OCI-LY1 (cell line): ENCODE data around the gene SEMA4F.

ENCODE experiments used
- CTCF ChIP-seq: fragments of 200-600 bp; sonication (generic), shearing (Covaris generic); IDR thresholded peaks from 2 replicates; pipeline ENCODE4 v1.5.1; 2017; ENCODE audit warnings: mild to moderate bottlenecking, antibody characterized with exemption, low read length, moderate library complexity, mixed read lengths
- EZH2 ChIP-seq: fragments of 200-600 bp; sonication (generic), shearing (Covaris generic); IDR thresholded peaks from 2 replicates; pipeline ENCODE4 v1.8.0; 2017; ENCODE audit warnings: borderline replicate concordance, mixed run types, mild to moderate bottlenecking, antibody characterized with exemption, low read length, moderate library complexity, mixed read lengths

GRCh38 chr2:74707837-74708236 lies 53.8 kb downstream of the SEMA4F start:
- TF ChIP-seq CTCF (no peak), EZH2 (no peak)
